Epithelial cell of proximal tubule (primary cell): ENCODE measurements around the gene BABAM2. TPM values are rescaled to one million over a fixed set of nuclear protein-coding genes. Genes with fewer than 3 reads are reported as not detected.

Source experiments
- DNase-seq: peaks from one replicate; pipeline ENCODE4 v3.0.0-alpha.2; 2011; ENCODE audit warnings: low read depth
- H3K4me3 ChIP-seq: 2 replicates; pipeline ENCODE4 v1.5.1; 2011; ENCODE audit warnings: low read depth, mild to moderate bottlenecking, low read length
- total RNA-seq: library from RNA; depleted of rRNA; stranded (reverse); fragments of >200 nt; gene quantifications from 2 replicates; pipeline ENCODE4 v1.2.3, GENCODE V29; 2015
- TF ChIP-seq, protein P1 (sequence below): conservative IDR thresholded peaks from 2 replicates; pipeline ENCODE4 v1.5.1; 2012; ENCODE audit warnings: low read depth, mild to moderate bottlenecking, low read length

BABAM2 gene
- total RNA-seq, 1 donor from 2014 or later = 23.6 TPM

DNA sequence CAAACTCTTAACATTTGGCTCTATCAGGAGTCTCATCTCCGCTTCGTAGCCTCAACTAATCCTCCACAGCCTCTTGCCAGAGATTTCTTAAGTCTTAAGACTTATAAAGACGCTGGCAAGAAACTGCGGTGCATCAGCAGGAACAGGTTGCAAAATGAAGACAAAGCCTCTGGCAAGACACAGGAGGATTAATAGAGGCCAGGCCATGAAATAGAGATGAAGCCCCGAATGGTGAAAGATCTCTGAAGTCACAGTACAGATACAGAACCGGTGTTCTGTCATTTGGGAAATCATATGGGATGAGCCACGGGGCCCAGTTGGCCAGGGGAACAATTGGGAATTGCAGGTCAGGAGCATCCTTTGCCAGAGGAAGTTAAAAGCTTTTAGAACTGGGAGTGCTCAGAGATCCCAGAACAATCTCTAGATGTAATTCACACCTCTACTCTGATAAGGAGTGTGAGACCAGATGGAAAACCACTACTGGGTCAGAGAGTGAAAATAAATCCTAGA lies 311.2 kb downstream of the BABAM2 start:
- no peak for DNase-seq
- TF ChIP-seq, protein P1, sequence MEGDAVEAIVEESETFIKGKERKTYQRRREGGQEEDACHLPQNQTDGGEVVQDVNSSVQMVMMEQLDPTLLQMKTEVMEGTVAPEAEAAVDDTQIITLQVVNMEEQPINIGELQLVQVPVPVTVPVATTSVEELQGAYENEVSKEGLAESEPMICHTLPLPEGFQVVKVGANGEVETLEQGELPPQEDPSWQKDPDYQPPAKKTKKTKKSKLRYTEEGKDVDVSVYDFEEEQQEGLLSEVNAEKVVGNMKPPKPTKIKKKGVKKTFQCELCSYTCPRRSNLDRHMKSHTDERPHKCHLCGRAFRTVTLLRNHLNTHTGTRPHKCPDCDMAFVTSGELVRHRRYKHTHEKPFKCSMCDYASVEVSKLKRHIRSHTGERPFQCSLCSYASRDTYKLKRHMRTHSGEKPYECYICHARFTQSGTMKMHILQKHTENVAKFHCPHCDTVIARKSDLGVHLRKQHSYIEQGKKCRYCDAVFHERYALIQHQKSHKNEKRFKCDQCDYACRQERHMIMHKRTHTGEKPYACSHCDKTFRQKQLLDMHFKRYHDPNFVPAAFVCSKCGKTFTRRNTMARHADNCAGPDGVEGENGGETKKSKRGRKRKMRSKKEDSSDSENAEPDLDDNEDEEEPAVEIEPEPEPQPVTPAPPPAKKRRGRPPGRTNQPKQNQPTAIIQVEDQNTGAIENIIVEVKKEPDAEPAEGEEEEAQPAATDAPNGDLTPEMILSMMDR = no peak
- no peak overlapping the region for H3K4me3 ChIP-seq

GRCh38 chr2:28202719-28203118 lies 312.2 kb downstream of the BABAM2 start:
- TF ChIP-seq, protein P1 = no peak
- DNase-seq = no peak
- H3K4me3 ChIP-seq = no peak overlapping the region

DNA sequence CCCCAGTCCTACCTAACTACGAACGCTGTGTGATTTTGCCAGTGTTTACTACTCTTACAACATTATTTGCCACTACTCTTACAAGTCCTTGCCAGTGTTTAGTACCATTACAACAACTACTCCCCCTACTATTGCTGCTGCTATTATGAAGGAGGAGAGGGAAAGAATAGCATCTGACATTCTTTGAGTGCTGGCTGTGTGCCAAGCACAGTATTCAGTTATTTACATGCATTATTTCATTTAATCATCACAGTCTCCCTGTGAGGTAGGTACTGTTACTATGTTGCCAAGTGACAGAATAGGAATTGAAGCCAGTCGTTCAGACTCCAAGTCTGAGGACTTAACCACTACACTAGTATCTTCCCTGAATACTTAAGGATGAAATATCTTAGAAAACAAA lies 316.2 kb downstream of the BABAM2 start:
- TF ChIP-seq, protein P1 = no peak
- no peak overlapping the region for H3K4me3 ChIP-seq
- DNase-seq = no peak

DNA sequence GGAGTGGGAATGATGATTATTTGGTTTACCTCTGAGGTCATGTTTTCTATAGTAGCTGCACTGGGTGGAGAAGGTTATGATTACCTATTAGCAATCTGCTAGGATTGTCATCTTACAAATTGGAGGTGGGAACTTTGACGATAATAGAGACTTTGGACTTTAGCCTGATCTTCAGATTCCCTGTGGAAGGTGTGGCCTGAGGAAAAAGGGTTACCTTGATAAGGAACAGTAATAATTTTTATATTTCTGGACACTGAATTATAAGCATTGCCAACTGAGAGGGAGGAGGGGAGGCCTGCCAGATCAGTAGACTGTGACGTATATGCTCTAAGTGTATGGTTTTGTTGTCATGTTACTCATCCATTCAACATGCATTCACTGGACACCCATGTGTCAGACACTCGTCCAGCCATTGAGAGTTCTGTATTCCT lies 318.7 kb downstream of the BABAM2 start:
- H3K4me3 ChIP-seq = no peak overlapping the region
- DNase-seq = no peak
- TF ChIP-seq, protein P1 = no peak

- no peak overlapping the region for H3K4me3 ChIP-seq
- DNase-seq = no peak
- TF ChIP-seq, protein P1 = no peak
Observed at GRCh38 chr2:28209864-28210263, 319.3 kb downstream of the BABAM2 start.

DNA sequence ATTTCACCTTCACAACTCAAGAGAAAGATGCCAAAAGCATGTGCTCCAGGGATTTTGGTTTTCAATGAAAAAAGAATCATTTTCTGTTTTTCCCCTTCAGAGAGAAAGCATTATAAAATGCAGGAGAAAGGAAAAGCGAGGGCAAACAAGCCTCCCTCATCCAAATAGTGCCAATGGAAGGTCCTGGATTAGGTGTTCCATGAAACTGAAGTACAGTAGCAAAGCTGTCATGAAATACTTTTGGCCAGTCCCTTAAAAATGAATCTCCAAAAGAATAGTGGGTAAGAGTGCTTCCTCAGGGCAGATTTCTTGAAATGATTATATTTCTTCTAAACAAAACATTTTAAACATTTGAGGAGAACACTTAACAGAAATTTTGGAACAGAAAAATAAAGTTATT lies 320.0 kb downstream of the BABAM2 start:
- DNase-seq = no peak
- TF ChIP-seq, protein P1 = no peak
- H3K4me3 ChIP-seq = no peak overlapping the region

GRCh38 chr2:28216331-28216730 lies 325.8 kb downstream of the BABAM2 start:
- TF ChIP-seq, protein P1 = no peak
- DNase-seq = no peak
- no peak overlapping the region for H3K4me3 ChIP-seq
